HEK293 (cell line): ENCODE data around the gene GARIN5B.

Source experiments
- ZNF350 ChIP-seq: fragments of 450-650 bp; formaldehyde crosslinking; IDR thresholded peaks from 2 replicates; pipeline ENCODE4 v1.5.0; 2017; ENCODE audit warnings: missing biosample characterization, mild to moderate bottlenecking, missing genetic modification characterization
- ZNF391 ChIP-seq: fragments of 450-650 bp; formaldehyde crosslinking; IDR thresholded peaks from 2 replicates; pipeline ENCODE4 v1.5.1; 2016; ENCODE audit warnings: low read depth, missing biosample characterization, missing genetic modification characterization, borderline replicate concordance
- ZNF768 ChIP-seq: fragments of 450-650 bp; formaldehyde crosslinking; IDR thresholded peaks from 2 replicates; pipeline ENCODE4 v1.5.1; 2018; ENCODE audit warnings: missing biosample characterization, mild to moderate bottlenecking, missing genetic modification characterization
- TF ChIP-seq, protein P1 (sequence below): fragments of 450-650 bp; formaldehyde crosslinking; IDR thresholded peaks from 2 replicates; pipeline ENCODE4 v1.5.1; 2016; ENCODE audit warnings: missing biosample characterization, missing genetic modification characterization
- TF ChIP-seq, protein P2 (sequence below): fragments of 450-650 bp; formaldehyde crosslinking; IDR thresholded peaks from 2 replicates; pipeline ENCODE4 v1.5.1; 2016; ENCODE audit warnings: missing biosample characterization, missing genetic modification characterization

DNA sequence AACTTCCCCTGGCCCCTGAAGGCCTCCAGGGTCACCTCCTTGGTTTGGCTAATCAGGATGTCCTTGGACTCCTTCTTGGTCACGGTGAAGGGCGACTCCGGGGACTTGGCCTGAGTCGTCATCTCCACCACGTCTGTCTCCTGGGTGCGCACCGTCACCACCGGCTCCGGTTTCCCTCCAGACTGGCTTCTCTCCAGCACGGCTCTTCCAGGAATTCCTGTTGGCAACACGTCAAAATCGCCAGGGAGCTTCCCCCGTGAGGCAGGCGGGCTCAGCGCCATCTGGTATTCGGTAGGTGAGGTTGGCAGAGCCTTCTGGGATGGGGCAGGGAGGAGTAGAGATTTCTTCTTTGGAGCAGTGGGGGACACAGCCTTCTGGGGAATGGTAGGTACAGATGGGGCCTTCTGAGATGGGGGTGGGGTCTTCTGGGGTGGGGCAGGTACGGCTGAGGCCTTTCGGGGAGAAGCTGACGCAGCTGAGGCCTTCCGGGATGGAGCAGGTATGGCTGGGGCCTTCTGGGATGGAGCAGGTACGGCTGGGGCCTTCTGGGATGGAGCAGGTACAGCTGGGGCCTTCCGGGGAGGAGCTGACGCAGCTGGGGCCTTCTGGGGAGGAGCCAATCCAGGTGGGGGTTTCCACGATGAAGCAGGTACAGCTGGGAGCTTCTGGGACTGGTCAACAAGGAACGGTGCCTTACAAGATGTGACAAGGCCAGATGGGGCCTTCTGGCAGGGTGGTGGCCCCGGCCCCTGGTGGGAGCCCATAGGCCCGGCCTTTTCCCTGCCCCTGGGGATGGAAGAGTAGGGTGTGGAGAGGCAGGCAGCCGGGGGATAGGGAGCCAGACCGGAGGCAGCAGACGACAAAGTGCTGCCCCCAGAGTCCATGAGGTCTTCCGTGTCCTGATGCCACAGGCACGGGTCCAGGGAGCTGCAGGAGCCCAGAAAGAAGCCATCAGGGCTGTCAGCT is 3.8 kb downstream of the GARIN5B start:
- no peak for TF ChIP-seq ZNF391 (tag by site-specific recombination)
- TF ChIP-seq ZNF350 (tag by site-specific recombination) = no peak
- TF ChIP-seq, protein P1, sequence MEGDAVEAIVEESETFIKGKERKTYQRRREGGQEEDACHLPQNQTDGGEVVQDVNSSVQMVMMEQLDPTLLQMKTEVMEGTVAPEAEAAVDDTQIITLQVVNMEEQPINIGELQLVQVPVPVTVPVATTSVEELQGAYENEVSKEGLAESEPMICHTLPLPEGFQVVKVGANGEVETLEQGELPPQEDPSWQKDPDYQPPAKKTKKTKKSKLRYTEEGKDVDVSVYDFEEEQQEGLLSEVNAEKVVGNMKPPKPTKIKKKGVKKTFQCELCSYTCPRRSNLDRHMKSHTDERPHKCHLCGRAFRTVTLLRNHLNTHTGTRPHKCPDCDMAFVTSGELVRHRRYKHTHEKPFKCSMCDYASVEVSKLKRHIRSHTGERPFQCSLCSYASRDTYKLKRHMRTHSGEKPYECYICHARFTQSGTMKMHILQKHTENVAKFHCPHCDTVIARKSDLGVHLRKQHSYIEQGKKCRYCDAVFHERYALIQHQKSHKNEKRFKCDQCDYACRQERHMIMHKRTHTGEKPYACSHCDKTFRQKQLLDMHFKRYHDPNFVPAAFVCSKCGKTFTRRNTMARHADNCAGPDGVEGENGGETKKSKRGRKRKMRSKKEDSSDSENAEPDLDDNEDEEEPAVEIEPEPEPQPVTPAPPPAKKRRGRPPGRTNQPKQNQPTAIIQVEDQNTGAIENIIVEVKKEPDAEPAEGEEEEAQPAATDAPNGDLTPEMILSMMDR (tag by site-specific recombination) = no peak
- TF ChIP-seq, protein P2, sequence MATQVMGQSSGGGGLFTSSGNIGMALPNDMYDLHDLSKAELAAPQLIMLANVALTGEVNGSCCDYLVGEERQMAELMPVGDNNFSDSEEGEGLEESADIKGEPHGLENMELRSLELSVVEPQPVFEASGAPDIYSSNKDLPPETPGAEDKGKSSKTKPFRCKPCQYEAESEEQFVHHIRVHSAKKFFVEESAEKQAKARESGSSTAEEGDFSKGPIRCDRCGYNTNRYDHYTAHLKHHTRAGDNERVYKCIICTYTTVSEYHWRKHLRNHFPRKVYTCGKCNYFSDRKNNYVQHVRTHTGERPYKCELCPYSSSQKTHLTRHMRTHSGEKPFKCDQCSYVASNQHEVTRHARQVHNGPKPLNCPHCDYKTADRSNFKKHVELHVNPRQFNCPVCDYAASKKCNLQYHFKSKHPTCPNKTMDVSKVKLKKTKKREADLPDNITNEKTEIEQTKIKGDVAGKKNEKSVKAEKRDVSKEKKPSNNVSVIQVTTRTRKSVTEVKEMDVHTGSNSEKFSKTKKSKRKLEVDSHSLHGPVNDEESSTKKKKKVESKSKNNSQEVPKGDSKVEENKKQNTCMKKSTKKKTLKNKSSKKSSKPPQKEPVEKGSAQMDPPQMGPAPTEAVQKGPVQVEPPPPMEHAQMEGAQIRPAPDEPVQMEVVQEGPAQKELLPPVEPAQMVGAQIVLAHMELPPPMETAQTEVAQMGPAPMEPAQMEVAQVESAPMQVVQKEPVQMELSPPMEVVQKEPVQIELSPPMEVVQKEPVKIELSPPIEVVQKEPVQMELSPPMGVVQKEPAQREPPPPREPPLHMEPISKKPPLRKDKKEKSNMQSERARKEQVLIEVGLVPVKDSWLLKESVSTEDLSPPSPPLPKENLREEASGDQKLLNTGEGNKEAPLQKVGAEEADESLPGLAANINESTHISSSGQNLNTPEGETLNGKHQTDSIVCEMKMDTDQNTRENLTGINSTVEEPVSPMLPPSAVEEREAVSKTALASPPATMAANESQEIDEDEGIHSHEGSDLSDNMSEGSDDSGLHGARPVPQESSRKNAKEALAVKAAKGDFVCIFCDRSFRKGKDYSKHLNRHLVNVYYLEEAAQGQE (tag by site-specific recombination) = no peak
- TF ChIP-seq ZNF768 = no peak
